ENCODE measurements around the gene IFT122.

IFT122 gene

DNA sequence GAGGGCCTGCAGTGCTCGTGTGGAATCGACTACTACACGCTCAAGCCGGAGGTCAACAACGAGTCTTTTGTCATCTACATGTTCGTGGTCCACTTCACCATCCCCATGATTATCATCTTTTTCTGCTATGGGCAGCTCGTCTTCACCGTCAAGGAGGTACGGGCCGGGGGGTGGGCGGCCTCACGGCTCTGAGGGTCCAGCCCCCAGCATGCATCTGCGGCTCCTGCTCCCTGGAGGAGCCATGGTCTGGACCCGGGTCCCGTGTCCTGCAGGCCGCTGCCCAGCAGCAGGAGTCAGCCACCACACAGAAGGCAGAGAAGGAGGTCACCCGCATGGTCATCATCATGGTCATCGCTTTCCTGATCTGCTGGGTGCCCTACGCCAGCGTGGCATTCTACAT is 92.2 kb downstream of the IFT122 start:
- no peak for DNase-seq (ENCODE audit: extremely low read depth, insufficient read length)
- H3K36me3 ChIP-seq (ENCODE audit: control insufficient read depth, insufficient read depth, low read length): no peaks in the 10 kb centered on the region
- no peaks in the 10 kb centered on the region; the same call in 1 of the 2 replicates for H3K27me3 ChIP-seq (replicated peaks; ENCODE audit: control insufficient read depth, insufficient read depth, low read length)
- H3K4me3 ChIP-seq (replicated peaks; ENCODE audit: low read depth, low read length): no peak overlapping the region
- TF ChIP-seq, protein P1, sequence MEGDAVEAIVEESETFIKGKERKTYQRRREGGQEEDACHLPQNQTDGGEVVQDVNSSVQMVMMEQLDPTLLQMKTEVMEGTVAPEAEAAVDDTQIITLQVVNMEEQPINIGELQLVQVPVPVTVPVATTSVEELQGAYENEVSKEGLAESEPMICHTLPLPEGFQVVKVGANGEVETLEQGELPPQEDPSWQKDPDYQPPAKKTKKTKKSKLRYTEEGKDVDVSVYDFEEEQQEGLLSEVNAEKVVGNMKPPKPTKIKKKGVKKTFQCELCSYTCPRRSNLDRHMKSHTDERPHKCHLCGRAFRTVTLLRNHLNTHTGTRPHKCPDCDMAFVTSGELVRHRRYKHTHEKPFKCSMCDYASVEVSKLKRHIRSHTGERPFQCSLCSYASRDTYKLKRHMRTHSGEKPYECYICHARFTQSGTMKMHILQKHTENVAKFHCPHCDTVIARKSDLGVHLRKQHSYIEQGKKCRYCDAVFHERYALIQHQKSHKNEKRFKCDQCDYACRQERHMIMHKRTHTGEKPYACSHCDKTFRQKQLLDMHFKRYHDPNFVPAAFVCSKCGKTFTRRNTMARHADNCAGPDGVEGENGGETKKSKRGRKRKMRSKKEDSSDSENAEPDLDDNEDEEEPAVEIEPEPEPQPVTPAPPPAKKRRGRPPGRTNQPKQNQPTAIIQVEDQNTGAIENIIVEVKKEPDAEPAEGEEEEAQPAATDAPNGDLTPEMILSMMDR (IDR thresholded peaks at IDR 0.05; ENCODE audit: insufficient read depth, low read length, poor library complexity, severe bottlenecking): no peak

DNA sequence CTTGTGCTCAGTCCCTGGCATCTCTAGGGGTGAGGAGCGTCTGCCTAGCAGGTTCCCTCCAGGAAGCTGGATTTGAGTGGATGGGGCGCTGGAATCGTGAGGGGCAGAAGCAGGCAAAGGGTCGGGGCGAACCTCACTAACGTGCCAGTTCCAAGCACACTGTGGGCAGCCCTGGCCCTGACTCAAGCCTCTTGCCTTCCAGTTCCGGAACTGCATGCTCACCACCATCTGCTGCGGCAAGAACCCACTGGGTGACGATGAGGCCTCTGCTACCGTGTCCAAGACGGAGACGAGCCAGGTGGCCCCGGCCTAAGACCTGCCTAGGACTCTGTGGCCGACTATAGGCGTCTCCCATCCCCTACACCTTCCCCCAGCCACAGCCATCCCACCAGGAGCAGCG is 93.4 kb downstream of the IFT122 start:
- Histone ChIP-seq H3K4me3 (replicated peaks; ENCODE audit: low read depth, low read length) (no peak overlapping the region), H3K36me3 (ENCODE audit: control insufficient read depth, insufficient read depth, low read length) (no peaks in the 10 kb centered on the region), H3K27me3 (replicated peaks; ENCODE audit: control insufficient read depth, insufficient read depth, low read length) (no peaks in the 10 kb centered on the region; the same call in 1 of the 2 replicates)
- TF ChIP-seq, protein P1 (IDR thresholded peaks at IDR 0.05; ENCODE audit: insufficient read depth, low read length, poor library complexity, severe bottlenecking): no peak
- no peak for DNase-seq (ENCODE audit: extremely low read depth, insufficient read length)

DNA sequence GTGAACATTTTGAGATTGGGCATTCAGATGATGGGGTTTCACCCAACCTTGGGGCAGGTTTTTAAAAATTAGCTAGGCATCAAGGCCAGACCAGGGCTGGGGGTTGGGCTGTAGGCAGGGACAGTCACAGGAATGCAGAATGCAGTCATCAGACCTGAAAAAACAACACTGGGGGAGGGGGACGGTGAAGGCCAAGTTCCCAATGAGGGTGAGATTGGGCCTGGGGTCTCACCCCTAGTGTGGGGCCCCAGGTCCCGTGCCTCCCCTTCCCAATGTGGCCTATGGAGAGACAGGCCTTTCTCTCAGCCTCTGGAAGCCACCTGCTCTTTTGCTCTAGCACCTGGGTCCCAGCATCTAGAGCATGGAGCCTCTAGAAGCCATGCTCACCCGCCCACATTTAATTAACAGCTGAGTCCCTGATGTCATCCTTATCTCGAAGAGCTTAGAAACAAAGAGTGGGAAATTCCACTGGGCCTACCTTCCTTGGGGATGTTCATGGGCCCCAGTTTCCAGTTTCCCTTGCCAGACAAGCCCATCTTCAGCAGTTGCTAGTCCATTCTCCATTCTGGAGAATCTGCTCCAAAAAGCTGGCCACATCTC is 94.5 kb downstream of the IFT122 start:
- TF ChIP-seq, protein P1 (IDR thresholded peaks at IDR 0.05; ENCODE audit: insufficient read depth, low read length, poor library complexity, severe bottlenecking): no peak
- no peak overlapping the region for H3K4me3 ChIP-seq (replicated peaks; ENCODE audit: low read depth, low read length)
- no peaks in the 10 kb centered on the region; the same call in 1 of the 2 replicates for H3K27me3 ChIP-seq (replicated peaks; ENCODE audit: control insufficient read depth, insufficient read depth, low read length)
- H3K36me3 ChIP-seq (ENCODE audit: control insufficient read depth, insufficient read depth, low read length): no peaks in the 10 kb centered on the region
- DNase-seq (ENCODE audit: extremely low read depth, insufficient read length): no peak

DNA sequence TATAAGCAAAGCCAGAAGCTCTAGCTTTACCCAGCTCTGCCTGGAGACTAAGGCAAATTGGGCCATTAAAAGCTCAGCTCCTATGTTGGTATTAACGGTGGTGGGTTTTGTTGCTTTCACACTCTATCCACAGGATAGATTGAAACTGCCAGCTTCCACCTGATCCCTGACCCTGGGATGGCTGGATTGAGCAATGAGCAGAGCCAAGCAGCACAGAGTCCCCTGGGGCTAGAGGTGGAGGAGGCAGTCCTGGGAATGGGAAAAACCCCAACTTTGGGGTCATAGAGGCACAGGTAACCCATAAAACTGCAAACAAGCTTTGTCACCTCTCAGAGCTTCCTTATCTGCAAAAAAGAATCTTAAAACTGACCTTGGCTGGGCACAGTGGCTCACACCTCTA is 95.1 kb downstream of the IFT122 start:
- no peak overlapping the region for H3K4me3 ChIP-seq (replicated peaks; ENCODE audit: low read depth, low read length)
- no peaks in the 10 kb centered on the region; the same call in 1 of the 2 replicates for H3K27me3 ChIP-seq (replicated peaks; ENCODE audit: control insufficient read depth, insufficient read depth, low read length)
- H3K36me3 ChIP-seq (ENCODE audit: control insufficient read depth, insufficient read depth, low read length): no peaks in the 10 kb centered on the region
- no peak for DNase-seq (ENCODE audit: extremely low read depth, insufficient read length)
- TF ChIP-seq, protein P1 (IDR thresholded peaks at IDR 0.05; ENCODE audit: insufficient read depth, low read length, poor library complexity, severe bottlenecking): no peak

DNA sequence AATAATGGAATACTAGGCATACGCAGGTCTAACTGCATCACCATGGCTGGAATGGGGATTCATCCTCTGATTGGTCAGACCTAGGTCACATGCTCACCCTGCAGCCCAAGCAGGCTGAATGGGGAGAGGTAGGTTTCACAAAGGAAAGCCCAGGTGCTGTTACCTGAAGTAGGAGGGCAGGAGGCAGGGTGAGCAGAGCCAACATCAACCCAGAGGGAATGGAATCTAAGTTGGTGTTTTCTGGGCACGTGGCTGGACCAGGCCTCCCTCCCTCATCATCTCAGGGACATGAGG is 96.3 kb downstream of the IFT122 start:
- DNase-seq (ENCODE audit: extremely low read depth, insufficient read length): no peak
- H3K27me3 ChIP-seq (replicated peaks; ENCODE audit: control insufficient read depth, insufficient read depth, low read length): no peaks in the 10 kb centered on the region

More for the DNA sequence above, 96.3 kb downstream of the IFT122 start:
- no peak overlapping the region for H3K4me3 ChIP-seq (replicated peaks; ENCODE audit: low read depth, low read length)
- H3K36me3 ChIP-seq (ENCODE audit: control insufficient read depth, insufficient read depth, low read length): no peaks in the 10 kb centered on the region
- TF ChIP-seq, protein P1 (IDR thresholded peaks at IDR 0.05; ENCODE audit: insufficient read depth, low read length, poor library complexity, severe bottlenecking): no peak
